ENCODE data around the gene RALGPS2.

RALGPS2 gene, protein sequence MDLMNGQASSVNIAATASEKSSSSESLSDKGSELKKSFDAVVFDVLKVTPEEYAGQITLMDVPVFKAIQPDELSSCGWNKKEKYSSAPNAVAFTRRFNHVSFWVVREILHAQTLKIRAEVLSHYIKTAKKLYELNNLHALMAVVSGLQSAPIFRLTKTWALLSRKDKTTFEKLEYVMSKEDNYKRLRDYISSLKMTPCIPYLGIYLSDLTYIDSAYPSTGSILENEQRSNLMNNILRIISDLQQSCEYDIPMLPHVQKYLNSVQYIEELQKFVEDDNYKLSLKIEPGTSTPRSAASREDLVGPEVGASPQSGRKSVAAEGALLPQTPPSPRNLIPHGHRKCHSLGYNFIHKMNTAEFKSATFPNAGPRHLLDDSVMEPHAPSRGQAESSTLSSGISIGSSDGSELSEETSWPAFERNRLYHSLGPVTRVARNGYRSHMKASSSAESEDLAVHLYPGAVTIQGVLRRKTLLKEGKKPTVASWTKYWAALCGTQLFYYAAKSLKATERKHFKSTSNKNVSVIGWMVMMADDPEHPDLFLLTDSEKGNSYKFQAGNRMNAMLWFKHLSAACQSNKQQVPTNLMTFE

DNA sequence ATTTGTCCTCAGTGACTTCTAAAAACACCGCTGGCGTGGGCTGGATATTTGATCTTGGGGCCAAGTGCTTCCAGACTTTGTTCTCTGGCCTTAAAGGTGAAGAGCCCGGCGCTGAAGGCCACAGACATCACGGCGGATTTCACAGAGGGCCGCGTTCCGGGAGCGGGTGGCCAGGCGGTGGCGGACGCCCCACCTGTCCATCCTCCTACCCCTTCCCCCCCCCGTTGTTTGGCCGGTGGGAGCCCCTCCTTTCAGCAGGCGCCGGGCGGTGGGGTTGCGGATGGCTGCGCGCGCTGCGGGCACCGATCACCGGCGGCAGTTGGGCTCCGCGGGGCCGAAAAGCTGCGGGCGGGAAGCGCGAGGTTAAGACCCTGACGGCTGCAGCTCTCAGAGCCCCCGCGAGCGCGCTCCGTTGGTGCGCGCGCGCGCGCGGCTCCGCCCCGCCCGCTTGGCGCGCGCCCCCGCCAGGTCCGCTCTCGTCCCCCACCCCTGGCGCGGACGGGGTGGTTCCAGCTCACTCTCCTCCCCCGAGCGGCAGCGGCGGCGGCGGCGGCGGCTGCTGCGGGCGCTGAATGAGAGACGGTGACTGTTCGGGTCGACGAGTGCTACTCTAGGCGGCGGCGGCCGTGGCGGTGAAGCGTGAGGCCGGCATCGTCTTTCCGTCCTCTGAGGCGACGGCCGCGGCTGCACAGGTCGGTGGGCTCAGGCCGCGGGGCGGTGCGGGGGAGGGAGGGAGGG lies at the start of gene RALGPS2:
TSS of gene RALGPS2 (plus strand) at position 517 of the 738 bp plus-strand sequence. CDS start 51,521 bp downstream, outside the sequence.
- peak; percentile 40 for DNase-seq (ENCODE audit: low read depth)

DNA sequence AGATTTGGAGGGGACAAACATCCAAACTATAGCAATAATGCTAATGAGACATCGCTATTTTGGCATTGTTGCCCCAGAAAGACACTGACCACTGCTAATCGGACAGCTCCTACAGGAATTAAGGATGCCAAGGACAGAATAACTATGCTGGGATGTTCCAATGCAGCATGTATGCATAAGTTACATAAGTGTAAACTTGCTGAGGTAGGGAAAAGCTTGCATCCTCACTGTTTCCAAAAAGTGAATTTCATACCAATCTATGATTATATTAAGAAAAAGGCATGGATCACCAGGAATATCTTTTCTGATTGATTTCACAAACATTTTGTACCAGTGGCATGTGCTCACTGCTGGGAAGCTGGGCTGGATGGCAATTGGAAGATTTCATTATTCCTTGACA lies 45.8 kb upstream of the RALGPS2 start:
- DNase-seq (ENCODE audit: low read depth), result no peak

DNA sequence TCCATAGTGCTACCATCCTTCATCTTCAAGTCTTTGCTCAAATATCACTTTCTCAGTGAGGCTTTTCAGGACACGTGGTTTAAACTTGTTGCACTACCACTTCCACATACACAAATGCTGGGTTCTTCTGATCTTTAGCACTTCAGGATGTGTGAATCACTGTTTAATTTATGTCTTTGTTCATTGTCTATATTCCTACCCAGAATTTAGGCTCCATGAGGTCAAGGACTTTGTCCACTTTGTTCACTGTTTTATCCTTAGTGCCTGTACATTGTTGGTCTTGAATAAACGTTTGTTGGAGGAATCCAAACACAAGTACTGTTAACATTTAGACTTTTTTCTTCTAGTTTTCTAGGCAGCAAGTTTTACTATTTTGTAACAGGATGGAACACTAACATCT lies 42.6 kb upstream of the RALGPS2 start:
- DNase-seq (ENCODE audit: low read depth), result no peak

DNA sequence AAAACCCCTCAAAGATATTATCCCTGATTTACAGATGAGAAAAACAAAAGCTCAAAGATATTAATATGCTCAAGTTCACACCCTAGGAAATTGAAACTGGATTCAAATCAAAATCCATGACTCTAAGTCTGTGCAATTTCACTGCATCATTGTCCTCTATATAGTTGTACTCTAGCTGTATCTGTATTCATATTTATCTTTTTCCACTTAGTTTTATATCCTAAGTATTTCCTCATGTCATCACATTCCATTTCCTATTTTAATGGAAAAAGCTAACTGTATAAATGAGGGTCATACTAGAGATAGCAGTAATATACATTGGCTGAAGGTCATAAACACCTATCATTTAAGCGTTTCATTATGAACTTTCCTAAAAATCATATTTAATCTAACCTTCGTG lies 42.2 kb upstream of the RALGPS2 start:
- no peak for DNase-seq (ENCODE audit: low read depth)

- DNase-seq (ENCODE audit: low read depth), result no peak
Measured at GRCh38 chr1:178683291-178683690, 41.8 kb upstream of the RALGPS2 start.

DNA sequence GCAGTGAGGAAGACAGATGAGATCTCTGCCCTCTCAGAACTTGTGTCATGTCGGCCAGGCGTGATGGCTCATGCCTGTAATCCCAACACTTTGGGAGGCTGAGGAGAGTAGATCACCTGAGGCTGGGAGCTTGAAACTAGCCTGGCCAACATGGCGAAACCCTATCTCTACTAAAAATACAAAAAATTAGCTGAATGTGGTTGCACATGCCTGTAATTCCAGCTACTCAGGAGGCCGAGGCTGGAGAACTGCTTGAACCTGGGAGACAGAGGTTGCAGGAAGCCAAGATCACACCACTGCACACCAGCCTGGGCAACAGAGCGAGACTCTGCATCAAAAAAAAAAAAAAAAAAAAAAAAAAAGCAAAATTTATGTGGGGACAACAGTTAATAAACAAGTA lies 40.9 kb upstream of the RALGPS2 start:
- no peak for DNase-seq (ENCODE audit: low read depth)

- no peak for DNase-seq (ENCODE audit: low read depth)
Measured at GRCh38 chr1:178684542-178685000, 40.5 kb upstream of the RALGPS2 start.

GRCh38 chr1:178686407-178686806 lies 38.6 kb upstream of the RALGPS2 start:
- no peak for DNase-seq (ENCODE audit: low read depth)

- DNase-seq (ENCODE audit: low read depth), result no peak
Measured at GRCh38 chr1:178688244-178688643, 36.8 kb upstream of the RALGPS2 start.

DNA sequence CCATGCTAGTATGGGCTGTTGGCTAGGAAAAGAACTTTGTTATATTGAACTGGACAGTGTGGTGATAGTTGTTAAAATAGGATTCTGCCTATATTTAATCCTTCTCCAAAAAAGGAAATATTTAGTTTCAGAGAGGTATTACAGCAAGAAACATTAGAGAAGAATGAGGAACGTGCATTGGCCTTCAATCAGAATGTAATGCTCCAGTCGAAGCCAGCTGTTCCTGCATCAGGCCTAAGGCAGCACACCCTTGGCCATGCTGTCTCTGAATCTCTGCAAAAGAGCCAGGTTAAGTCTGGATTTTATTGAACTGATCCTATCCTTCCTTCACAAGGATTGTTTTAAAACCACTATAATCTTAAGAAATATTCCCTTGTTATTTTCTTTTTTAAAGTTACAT lies 35.3 kb upstream of the RALGPS2 start:
- no peak for DNase-seq (ENCODE audit: low read depth)

- no peak for DNase-seq (ENCODE audit: low read depth)
Measured at GRCh38 chr1:178690496-178690895, 34.5 kb upstream of the RALGPS2 start.

DNA sequence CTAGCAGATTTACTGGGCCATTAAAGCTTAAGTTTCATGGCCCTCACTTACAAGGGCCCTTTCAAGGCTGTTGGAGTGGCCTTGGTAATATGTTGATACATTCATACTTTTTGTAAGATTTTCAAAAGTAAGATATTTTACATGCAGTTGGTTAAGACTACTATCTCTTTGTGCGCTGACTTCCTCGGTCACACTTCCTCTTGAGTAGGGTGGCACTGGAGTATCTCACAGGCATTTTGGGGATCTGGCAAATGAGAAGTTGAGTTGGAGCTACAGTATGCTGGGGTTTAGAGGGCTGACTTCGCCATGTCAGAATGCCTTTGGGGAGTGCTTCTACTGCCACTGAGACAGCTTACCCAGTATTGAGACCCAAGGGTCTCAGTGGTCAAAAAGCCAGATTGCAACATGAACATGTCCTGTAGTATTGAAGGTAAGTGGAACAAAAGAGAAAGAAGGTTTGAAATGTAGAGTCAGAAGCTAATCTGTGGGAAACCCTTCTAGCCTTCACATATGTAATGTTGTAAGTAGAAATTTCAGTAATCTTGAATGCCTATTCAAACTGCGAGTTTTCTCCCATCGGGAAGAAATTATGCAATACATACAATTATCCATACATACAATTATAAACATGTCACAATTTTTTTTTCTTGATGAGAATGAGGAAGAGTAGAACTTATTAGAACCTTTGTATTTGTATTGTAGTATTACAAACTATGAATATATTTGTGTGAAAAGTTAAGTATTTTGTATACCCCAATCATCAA lies 32.3 kb upstream of the RALGPS2 start:
- DNase-seq (ENCODE audit: low read depth), result no peak

- no peak for DNase-seq (ENCODE audit: low read depth)
Measured at GRCh38 chr1:178693366-178693765, 31.7 kb upstream of the RALGPS2 start.

- DNase-seq (ENCODE audit: low read depth), result no peak
Measured at GRCh38 chr1:178694923-178695525, 30.0 kb upstream of the RALGPS2 start.

- no peak for DNase-seq (ENCODE audit: low read depth)
Measured at GRCh38 chr1:178702146-178702545, 22.9 kb upstream of the RALGPS2 start.

- DNase-seq (ENCODE audit: low read depth), result no peak
Measured at GRCh38 chr1:178704833-178705232, 20.2 kb upstream of the RALGPS2 start.

DNA sequence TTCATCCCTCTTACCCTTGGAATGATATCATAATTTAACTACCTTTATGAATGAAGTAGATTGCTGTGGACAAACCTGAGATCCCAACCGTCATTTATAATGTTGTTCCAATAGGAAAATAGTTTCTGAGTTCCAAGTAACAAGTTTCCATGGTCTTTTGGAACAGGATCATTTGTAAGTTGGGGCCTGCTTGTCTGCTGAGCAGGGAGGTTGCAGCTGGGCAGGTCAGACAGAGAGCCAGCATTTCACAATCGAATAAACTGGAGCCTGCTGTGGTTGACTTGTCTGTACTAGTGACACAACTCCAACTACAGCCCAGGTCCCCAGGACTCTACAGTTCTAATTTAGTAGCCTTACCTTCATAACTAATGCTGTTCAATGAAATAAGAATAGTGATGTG lies 18.6 kb upstream of the RALGPS2 start:
- DNase-seq (ENCODE audit: low read depth), result no peak

GRCh38 chr1:178713259-178713658 lies 11.8 kb upstream of the RALGPS2 start:
- no peak for DNase-seq (ENCODE audit: low read depth)

- DNase-seq (ENCODE audit: low read depth), result no peak
Measured at GRCh38 chr1:178714453-178714852, 10.6 kb upstream of the RALGPS2 start.

GRCh38 chr1:178716111-178716510 lies 8.9 kb upstream of the RALGPS2 start:
- no peak for DNase-seq (ENCODE audit: low read depth)

DNA sequence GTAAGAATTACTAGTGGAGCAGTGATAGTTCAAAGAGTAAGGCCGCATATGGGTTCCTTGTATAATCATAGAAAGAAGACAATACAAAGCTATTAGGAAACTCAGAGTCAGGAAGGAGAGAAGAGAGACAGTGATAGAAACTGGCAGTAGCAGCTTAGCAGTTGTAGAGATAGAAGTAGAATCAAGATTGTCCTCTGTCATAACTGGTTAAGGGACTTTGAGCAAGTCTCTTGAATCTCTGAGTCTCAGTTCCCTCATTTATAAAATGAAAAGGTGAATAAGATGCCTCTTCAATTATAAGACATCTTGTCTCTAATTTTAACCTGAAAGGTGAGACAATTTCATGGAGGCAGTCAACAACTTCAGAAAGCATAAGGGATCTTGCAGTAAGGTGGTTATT lies 6.5 kb upstream of the RALGPS2 start:
- no peak for DNase-seq (ENCODE audit: low read depth)

DNA sequence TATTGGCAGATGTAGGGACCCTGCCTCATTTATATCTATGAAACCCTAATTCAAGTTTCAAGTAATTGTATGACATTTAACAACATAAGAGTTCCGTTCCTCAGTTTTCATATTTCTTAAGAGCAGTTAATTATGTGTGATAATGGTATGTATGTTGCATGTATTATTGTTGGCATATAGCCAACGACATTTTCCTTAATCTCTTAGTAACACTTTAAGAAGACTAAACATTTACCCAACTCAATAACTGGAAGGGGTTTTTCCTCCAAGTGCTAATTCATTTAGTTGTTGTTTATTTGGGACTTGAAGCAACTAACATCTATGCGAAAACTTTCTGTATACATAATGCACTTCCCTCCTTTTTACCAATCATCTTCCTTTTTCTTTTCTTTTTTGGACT lies 1.5 kb upstream of the RALGPS2 start:
- DNase-seq (ENCODE audit: low read depth), result no peak

All from activated T-helper 9 cell treated with anti-CD3 and anti-CD28 coated beads, Interleukin-2, amount 50 U/mL, for 16 hours (primary cell).